ENCODE measurements around the gene AKAP12. TPM values are rescaled to one million over a fixed set of nuclear protein-coding genes. Genes with fewer than 3 reads are reported as not detected.
"Not testable (repeated sequence)": the region's sequence is repeated elsewhere in the genome, so short reads cannot be mapped to it uniquely, and the experiment has no call there.

Gene AKAP12
- total and polyA plus RNA-seq, 12 donors, result 10.8 to 46.1 (median 26.1) TPM

GRCh38 chr6:151377095-151377494 lies 137.3 kb downstream of the AKAP12 start:
- no peak for DNase-seq
- Histone ChIP-seq H3K4me3 (no peak overlapping the region), H3K9me3 (replicated peaks in 1 of 3) (no peaks in the 10 kb centered on the region), H3K4me1 (replicated peaks in 1 of 2) (peaks cover 0 to 33% of the 10 kb centered on the region in 2 donors), H3K27me3 (no peaks in the 10 kb centered on the region), H3K27ac (no peak overlapping the region), H3K36me3 (replicated peaks in 1 of 2) (peaks cover 0 to 5% of the 10 kb centered on the region in 2 donors)
- TF ChIP-seq POLR2A (IDR thresholded peaks at IDR 0.05), result no peak
- no peak for TF ChIP-seq CTCF (IDR thresholded peaks at IDR 0.05)
- WGBS, 4 donors, result 77 to 85% (median 81%) methylated on average over 3 of the region's 3 CpGs
- intact Hi-C loops (cut with DNase I), result no loop called here

- Histone ChIP-seq H3K9me3 (replicated peaks in 1 of 3) (no peaks in the 10 kb centered on the region), H3K4me1 (replicated peaks in 1 of 2) (peaks cover 0 to 23% of the 10 kb centered on the region in 2 donors), H3K36me3 (replicated peaks in 1 of 2) (no peaks in the 10 kb centered on the region), H3K4me3 (peak overlapping the region in 1 of 4 donors; percentile 38), H3K27me3 (no peaks in the 10 kb centered on the region), H3K27ac (peak overlapping the region in 4 of 5 donors; percentile 13 to 86 (median 76))
- intact Hi-C loops (cut with DNase I), result no loop called here
- WGBS, 4 donors, result 52 to 58% (median 55%) methylated on average over 14 of the region's 14 CpGs
- TF ChIP-seq POLR2A (IDR thresholded peaks at IDR 0.05) (no peak), CTCF (IDR thresholded peaks at IDR 0.05) (no peak)
- peak in 6 of 7 donors; percentile 46 to 66 (median 54) for DNase-seq
Measured at GRCh38 chr6:151379933-151380847, 140.4 kb downstream of the AKAP12 start.

GRCh38 chr6:151380848-151381205 lies 141.1 kb downstream of the AKAP12 start:
- Histone ChIP-seq H3K9me3 (replicated peaks in 1 of 3) (no peaks in the 10 kb centered on the region), H3K27me3 (no peaks in the 10 kb centered on the region), H3K4me1 (replicated peaks in 1 of 2) (peaks cover 0 to 30% of the 10 kb centered on the region in 2 donors), H3K27ac (peak overlapping the region in 4 of 5 donors; percentile 13 to 86 (median 76)), H3K4me3 (peak overlapping the region in 1 of 4 donors; percentile 38), H3K36me3 (replicated peaks in 1 of 2) (no peaks in the 10 kb centered on the region)
- 97 to 100% (median 100%) methylated on average over 1 of the region's 1 CpG for WGBS, 4 donors
- no peak for TF ChIP-seq POLR2A (IDR thresholded peaks at IDR 0.05)
- no peak for TF ChIP-seq CTCF (IDR thresholded peaks at IDR 0.05)
- intact Hi-C loops (cut with DNase I), result no loop called here
- no peak for DNase-seq

GRCh38 chr6:151381722-151382121 lies 142.0 kb downstream of the AKAP12 start:
- Histone ChIP-seq H3K36me3 (replicated peaks in 1 of 2) (no peaks in the 10 kb centered on the region), H3K4me1 (replicated peaks in 1 of 2) (peaks cover 0 to 31% of the 10 kb centered on the region in 2 donors), H3K27ac (no peak overlapping the region), H3K27me3 (no peaks in the 10 kb centered on the region), H3K9me3 (replicated peaks in 1 of 3) (no peaks in the 10 kb centered on the region), H3K4me3 (no peak overlapping the region)
- 85 to 92% (median 88%) methylated on average over 4 of the region's 4 CpGs for WGBS, 4 donors
- intact Hi-C loops (cut with DNase I), result no loop called here
- no peak for TF ChIP-seq CTCF (IDR thresholded peaks at IDR 0.05)
- no peak for TF ChIP-seq POLR2A (IDR thresholded peaks at IDR 0.05)
- DNase-seq, result no peak

- intact Hi-C loops (cut with DNase I); H3K27ac ChIP-seq; H3K9me3 ChIP-seq (replicated peaks in 1 of 3); H3K36me3 ChIP-seq (replicated peaks in 1 of 2); H3K27me3 ChIP-seq; H3K4me3 ChIP-seq; DNase-seq: not testable (repeated sequence)
- WGBS, 4 donors, result 97 to 100% (median 98%) methylated on average over 9 of the region's 9 CpGs
- H3K4me1 ChIP-seq (replicated peaks in 1 of 2), result peaks cover 0 to 31% of the 10 kb centered on the region in 2 donors
Measured at GRCh38 chr6:151382631-151383030, 142.9 kb downstream of the AKAP12 start.
